ENCODE results near the gene ZNF683.

DNA sequence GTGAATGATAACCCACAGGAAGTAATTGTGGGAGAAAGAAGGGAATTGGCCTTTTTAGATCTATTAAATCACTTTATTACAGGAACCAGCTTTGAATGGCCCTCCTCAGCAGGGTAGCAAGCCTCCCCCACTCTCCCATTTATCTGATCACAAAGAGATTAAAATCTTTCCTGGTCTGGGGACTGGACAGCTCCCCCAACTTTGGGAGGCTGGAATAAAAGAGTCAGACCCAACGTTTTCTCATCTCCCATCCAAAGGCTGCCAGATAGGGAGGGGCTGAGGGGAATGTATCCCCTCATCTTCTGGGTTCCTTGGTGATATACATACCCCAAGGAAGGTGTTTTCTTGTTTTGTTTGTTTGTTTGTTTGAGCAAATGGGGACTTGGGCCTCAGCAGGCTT, 40.5 kb upstream of the ZNF683 start:
- TF ChIP-seq, protein P1, sequence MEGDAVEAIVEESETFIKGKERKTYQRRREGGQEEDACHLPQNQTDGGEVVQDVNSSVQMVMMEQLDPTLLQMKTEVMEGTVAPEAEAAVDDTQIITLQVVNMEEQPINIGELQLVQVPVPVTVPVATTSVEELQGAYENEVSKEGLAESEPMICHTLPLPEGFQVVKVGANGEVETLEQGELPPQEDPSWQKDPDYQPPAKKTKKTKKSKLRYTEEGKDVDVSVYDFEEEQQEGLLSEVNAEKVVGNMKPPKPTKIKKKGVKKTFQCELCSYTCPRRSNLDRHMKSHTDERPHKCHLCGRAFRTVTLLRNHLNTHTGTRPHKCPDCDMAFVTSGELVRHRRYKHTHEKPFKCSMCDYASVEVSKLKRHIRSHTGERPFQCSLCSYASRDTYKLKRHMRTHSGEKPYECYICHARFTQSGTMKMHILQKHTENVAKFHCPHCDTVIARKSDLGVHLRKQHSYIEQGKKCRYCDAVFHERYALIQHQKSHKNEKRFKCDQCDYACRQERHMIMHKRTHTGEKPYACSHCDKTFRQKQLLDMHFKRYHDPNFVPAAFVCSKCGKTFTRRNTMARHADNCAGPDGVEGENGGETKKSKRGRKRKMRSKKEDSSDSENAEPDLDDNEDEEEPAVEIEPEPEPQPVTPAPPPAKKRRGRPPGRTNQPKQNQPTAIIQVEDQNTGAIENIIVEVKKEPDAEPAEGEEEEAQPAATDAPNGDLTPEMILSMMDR (IDR thresholded peaks at IDR 0.05; ENCODE audit: insufficient read depth, low read length) = no peak
- TF ChIP-seq POLR2AphosphoS5 (IDR thresholded peaks at IDR 0.05; ENCODE audit: low read depth) (no peak), SPI1 (IDR thresholded peaks at IDR 0.05; ENCODE audit: borderline replicate concordance, low read depth) (no peak)
